ENCODE results near the gene MYG1. TPM values are rescaled to one million over a fixed set of nuclear protein-coding genes. Genes with fewer than 3 reads are reported as not detected.
A peak's percentile ranks its signal among the peaks of the same experiment; 100 is the strongest.

MYG1 gene
- polyA plus RNA-seq, 1 of the 3 experiments (the other 2 are of a cell fraction) = 101 TPM

- CTCF ChIA-PET = interaction anchor here (0.8 to 5.1 kb wide), 11 partner anchors 15 to 256 kb away, joined by 3 to 141 read pairs (median 5); partner anchors contain the start of genes ESPL1 and MYG1
- Histone ChIP-seq H3K9me3 (no peaks in the 10 kb centered on the region), H3K27ac (ENCODE audit: low read depth in 2 of 2, low read length in 1 of 2) (peak overlapping the region; percentile 50 to 80; a peak in 3 of 4 replicates), H3K4me3 (ENCODE audit: low read depth in 2 of 2, low read length in 1 of 2) (peak overlapping the region; percentile 66 to 91), H2AFZ (ENCODE audit: low read depth) (peak overlapping the region; percentile 84; the same call in 1 of the 2 replicates), H3K9ac (peak overlapping the region; percentile 83), H3K36me3 (replicated peaks in 1 of 2; ENCODE audit: control insufficient read depth in 1 of 2, insufficient read depth in 2 of 2, low read length in 1 of 2) (peaks cover 5 to 11% of the 10 kb centered on the region in 2 experiments), H3F3A (replicated peaks; ENCODE audit: insufficient read depth) (no peaks in the 10 kb centered on the region), H3K9me2 (no peaks in the 10 kb centered on the region), H3K4me2 (peak overlapping the region; percentile 97), H3K4me1 (ENCODE audit: control insufficient read depth in 1 of 2, insufficient read depth in 2 of 2, low read depth in 1 of 2, low read length in 1 of 2) (peaks cover 0 to 16% of the 10 kb centered on the region in 2 experiments; a peak in 1 of 4 replicates), H4K20me1 (ENCODE audit: insufficient read depth) (no peaks in the 10 kb centered on the region), H3K27me3 (ENCODE audit: insufficient read depth) (no peaks in the 10 kb centered on the region), H3K79me2 (ENCODE audit: insufficient read depth) (peaks cover 30% of the 10 kb centered on the region)
- TF ChIP-seq POLR2AphosphoS5 (IDR thresholded peaks at IDR 0.05; ENCODE audit: low read depth, low read length) (0 out of 2 replicates have a peak, but pooled peaks have one; percentile 2), USF2 (IDR thresholded peaks at IDR 0.05; ENCODE audit: borderline replicate concordance, low read depth, low read length) (no peak), SIN3A (IDR thresholded peaks at IDR 0.05; ENCODE audit: borderline replicate concordance, low read depth, low read length) (peak; percentile 10; the same call in 1 of the 2 replicates), MEF2A (IDR thresholded peaks at IDR 0.05; ENCODE audit: borderline replicate concordance, low read depth) (no peak), EP300 (IDR thresholded peaks at IDR 0.05; ENCODE audit: borderline replicate concordance in 1 of 2, low read depth in 1 of 2, low read length in 1 of 2) (no peak), CTCF (IDR thresholded peaks at IDR 0.05) (no peak)
- no peak for DNase-seq
- 8% methylated on average over 17 of the region's 19 CpGs for WGBS (ENCODE audit: low lambda C conversion rate)
- POLR2A ChIA-PET = interaction anchor here (1.1 to 2.7 kb wide), 3 partner anchors 16 to 73 kb away, joined by 3 to 16 read pairs (median 4); no protein-coding TSS in a partner anchor
Observed at GRCh38 chr12:53252349-53252916, 47.1 kb upstream of the MYG1 start.

- Histone ChIP-seq H3K9ac (peak overlapping the region; percentile 83; the same call in 1 of the 2 replicates), H3K36me3 (replicated peaks in 1 of 2; ENCODE audit: control insufficient read depth in 1 of 2, insufficient read depth in 2 of 2, low read length in 1 of 2) (peaks cover 5 to 11% of the 10 kb centered on the region in 2 experiments), H3K4me3 (ENCODE audit: low read depth in 2 of 2, low read length in 1 of 2) (peak overlapping the region in 1 of 2 experiments; percentile 91; a peak in 2 of 4 replicates), H4K20me1 (ENCODE audit: insufficient read depth) (no peaks in the 10 kb centered on the region), H3K27ac (ENCODE audit: low read depth in 2 of 2, low read length in 1 of 2) (no peak overlapping the region), H3K9me3 (no peaks in the 10 kb centered on the region), H3K4me2 (peak overlapping the region; percentile 97), H3K4me1 (ENCODE audit: control insufficient read depth in 1 of 2, insufficient read depth in 2 of 2, low read depth in 1 of 2, low read length in 1 of 2) (peaks cover 0 to 16% of the 10 kb centered on the region in 2 experiments; a peak in 1 of 4 replicates), H3K79me2 (ENCODE audit: insufficient read depth) (peaks cover 30% of the 10 kb centered on the region), H3K9me2 (no peaks in the 10 kb centered on the region), H3K27me3 (ENCODE audit: insufficient read depth) (no peaks in the 10 kb centered on the region), H2AFZ (ENCODE audit: low read depth) (no peak overlapping the region), H3F3A (replicated peaks; ENCODE audit: insufficient read depth) (no peaks in the 10 kb centered on the region)
- DNase-seq = no peak
- WGBS (ENCODE audit: low lambda C conversion rate) = 93% methylated on average over 11 of the region's 13 CpGs
- ChIA-PET POLR2A (interaction anchor here (1.1 to 2.7 kb wide), 2 partner anchors 34 to 73 kb away, joined by 4 to 16 read pairs; no protein-coding TSS in a partner anchor), CTCF (interaction anchor here (0.8 to 5.1 kb wide), 9 partner anchors 14 to 255 kb away, joined by 3 to 141 read pairs (median 5); partner anchors contain the start of genes ESPL1 and MYG1)
- TF ChIP-seq IRF3 (IDR thresholded peaks at IDR 0.05; ENCODE audit: low read depth, low read length) (no peak), CHD2 (IDR thresholded peaks at IDR 0.05; ENCODE audit: low read length, partially characterized antibody) (no peak), FOXM1 (IDR thresholded peaks at IDR 0.05; ENCODE audit: low read depth) (no peak)
Observed at GRCh38 chr12:53253298-53253697, 46.2 kb upstream of the MYG1 start.
